Smooth muscle cell (in vitro differentiated cells): ENCODE measurements around the gene PARP14. TPM values are rescaled to one million over a fixed set of nuclear protein-coding genes. Genes with fewer than 3 reads are reported as not detected.

Experiments
- DNase-seq: peaks from one replicate; lab custom pipeline; 2025; ENCODE audit not compliant: unreplicated experiment; lab: John Stamatoyannopoulos, UW
- H2AFZ ChIP-seq: fragments of 200-600 bp; sonication (generic); 2 replicates; pipeline ENCODE4 v1.6.0; 2016; ENCODE audit warnings: antibody characterized with exemption, low read depth, mild to moderate bottlenecking
- H3F3A ChIP-seq: fragments of 200-600 bp; sonication (generic); 2 replicates; pipeline ENCODE4 v1.6.0; 2017; ENCODE audit warnings: antibody characterized with exemption, low read depth
- H3K27ac ChIP-seq: fragments of 200-600 bp; sonication (generic); 2 replicates; pipeline ENCODE4 v1.5.1; 2016; ENCODE audit warnings: low read depth, mild to moderate bottlenecking
- H3K27me3 ChIP-seq: fragments of 200-600 bp; sonication (generic); 2 replicates; pipeline ENCODE4 v1.6.1; 2016; ENCODE audit warnings: low read depth, mild to moderate bottlenecking
- H3K36me3 ChIP-seq: fragments of 200-600 bp; sonication (generic); 2 replicates; pipeline ENCODE4 v1.5.1; 2016; ENCODE audit warnings: low read depth
- H3K4me1 ChIP-seq: fragments of 200-600 bp; sonication (generic); 2 replicates; pipeline ENCODE4 v1.5.1; 2016; ENCODE audit warnings: low read depth
- H3K4me2 ChIP-seq: fragments of 200-600 bp; sonication (generic); 2 replicates; pipeline ENCODE4 v1.6.0; 2016; ENCODE audit warnings: mild to moderate bottlenecking
- H3K4me3 ChIP-seq: fragments of 200-600 bp; sonication (generic); 2 replicates; pipeline ENCODE4 v1.5.1; 2016; ENCODE audit warnings: mild to moderate bottlenecking
- H3K79me2 ChIP-seq: fragments of 200-600 bp; sonication (generic); 2 replicates; pipeline ENCODE4 v1.6.0; 2016; ENCODE audit warnings: low read depth, mild to moderate bottlenecking
- H3K9ac ChIP-seq: fragments of 200-600 bp; sonication (generic); 2 replicates; pipeline ENCODE4 v1.6.0; 2016; ENCODE audit warnings: low read depth
- H3K9me3 ChIP-seq: fragments of 200-600 bp; sonication (generic); replicated peaks from 2 replicates; pipeline ENCODE4 v1.5.1; 2016; ENCODE audit warnings: low read depth
- H4K20me1 ChIP-seq: fragments of 200-600 bp; sonication (generic); 2 replicates; pipeline ENCODE4 v1.6.0; 2016; ENCODE audit warnings: low read depth
- WGBS: methylation state at CpG from one replicate; pipeline ENCODE4 v1.1.7; 2016; ENCODE audit warnings: low lambda C conversion rate; 5-methylcytosine and 5-hydroxymethylcytosine counted together
- polyA plus RNA-seq: library from polyadenylated mRNA; unstranded; fragments of >200 nt; fragmentation: Nextera tagmentation; extraction: Ambion mirVana; gene quantifications from 2 replicates; pipeline ENCODE4 v1.2.1, GENCODE V29; 2016
- total RNA-seq: library from RNA; depleted of rRNA; stranded (reverse); fragments of >200 nt; gene quantifications from 2 replicates; pipeline ENCODE4 v1.2.3, GENCODE V29; 2014
- TF ChIP-seq, protein P1 (sequence below): fragments of 200-600 bp; sonication (generic); IDR thresholded peaks from 2 replicates; pipeline ENCODE4 v1.5.1; 2017; ENCODE audit warnings: borderline replicate concordance, mild to moderate bottlenecking, antibody characterized with exemption; ENCODE audit not compliant: insufficient read depth, poor library complexity, severe bottlenecking

The PARP14 gene
- total and polyA plus RNA-seq, 2 experiments from 2014 or later, result 2.8 to 14.5 TPM

GRCh38 chr3:122776675-122777468 is 96.2 kb downstream of the PARP14 start:
- WGBS, result 74% methylated on average over 5 of the region's 5 CpGs
- no peak overlapping the region for H3K27ac ChIP-seq
- no peaks in the 10 kb centered on the region for H3K27me3 ChIP-seq
- no peak for DNase-seq
- no peaks in the 10 kb centered on the region for H3F3A ChIP-seq
- no peaks in the 10 kb centered on the region for H3K36me3 ChIP-seq
- H2AFZ ChIP-seq, result no peak overlapping the region
- H3K4me1 ChIP-seq, result no peaks in the 10 kb centered on the region
- no peaks in the 10 kb centered on the region for H3K79me2 ChIP-seq
- no peak overlapping the region for H3K4me2 ChIP-seq
- no peaks in the 10 kb centered on the region for H4K20me1 ChIP-seq
- no peak overlapping the region for H3K9ac ChIP-seq
- H3K4me3 ChIP-seq, result no peak overlapping the region
- TF ChIP-seq, protein P1, sequence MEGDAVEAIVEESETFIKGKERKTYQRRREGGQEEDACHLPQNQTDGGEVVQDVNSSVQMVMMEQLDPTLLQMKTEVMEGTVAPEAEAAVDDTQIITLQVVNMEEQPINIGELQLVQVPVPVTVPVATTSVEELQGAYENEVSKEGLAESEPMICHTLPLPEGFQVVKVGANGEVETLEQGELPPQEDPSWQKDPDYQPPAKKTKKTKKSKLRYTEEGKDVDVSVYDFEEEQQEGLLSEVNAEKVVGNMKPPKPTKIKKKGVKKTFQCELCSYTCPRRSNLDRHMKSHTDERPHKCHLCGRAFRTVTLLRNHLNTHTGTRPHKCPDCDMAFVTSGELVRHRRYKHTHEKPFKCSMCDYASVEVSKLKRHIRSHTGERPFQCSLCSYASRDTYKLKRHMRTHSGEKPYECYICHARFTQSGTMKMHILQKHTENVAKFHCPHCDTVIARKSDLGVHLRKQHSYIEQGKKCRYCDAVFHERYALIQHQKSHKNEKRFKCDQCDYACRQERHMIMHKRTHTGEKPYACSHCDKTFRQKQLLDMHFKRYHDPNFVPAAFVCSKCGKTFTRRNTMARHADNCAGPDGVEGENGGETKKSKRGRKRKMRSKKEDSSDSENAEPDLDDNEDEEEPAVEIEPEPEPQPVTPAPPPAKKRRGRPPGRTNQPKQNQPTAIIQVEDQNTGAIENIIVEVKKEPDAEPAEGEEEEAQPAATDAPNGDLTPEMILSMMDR, result no peak
- no peaks in the 10 kb centered on the region for H3K9me3 ChIP-seq

- Histone ChIP-seq H3K4me1 (no peaks in the 10 kb centered on the region), H3K4me2 (no peak overlapping the region), H3K27ac (no peak overlapping the region), H3F3A (no peaks in the 10 kb centered on the region), H3K9ac (no peak overlapping the region), H3K79me2 (no peaks in the 10 kb centered on the region), H2AFZ (no peak overlapping the region), H4K20me1 (no peaks in the 10 kb centered on the region), H3K27me3 (no peaks in the 10 kb centered on the region), H3K9me3 (no peaks in the 10 kb centered on the region), H3K36me3 (no peaks in the 10 kb centered on the region), H3K4me3 (no peak overlapping the region)
- DNase-seq, result no peak
- WGBS, result 66% methylated on average over 3 of the region's 3 CpGs
- TF ChIP-seq, protein P1, result no peak
Observed at GRCh38 chr3:122777563-122777962, 96.9 kb downstream of the PARP14 start.

Other genes starting within 250 kb of the PARP14 start
- 37.9 and 50.8 TPM in 2 replicates for gene KPNA1, start 165.9 kb upstream of the PARP14 start, total RNA-seq
- 26.7 and 34.6 TPM in 2 replicates for gene KPNA1, start 165.9 kb upstream of the PARP14 start, polyA plus RNA-seq
- 4.7 and 5.1 TPM in 2 replicates for gene PARP9, start 116.5 kb upstream of the PARP14 start, total RNA-seq
- gene PARP9, start 116.5 kb upstream of the PARP14 start, polyA plus RNA-seq, result 1.7 and 3.8 TPM in 2 replicates
- 6.4 and 6.6 TPM in 2 replicates for gene DTX3L, start 116.5 kb upstream of the PARP14 start, total RNA-seq
- 2.2 and 3.6 TPM in 2 replicates for gene DTX3L, start 116.5 kb upstream of the PARP14 start, polyA plus RNA-seq
- not detected in 2 replicates for gene PARP15, start 103.2 kb upstream of the PARP14 start, total RNA-seq
- gene PARP15, start 103.2 kb upstream of the PARP14 start, polyA plus RNA-seq, result 0.40 TPM in 1 of 2 replicates, not detected in the other
- gene HSPBAP1, start 113.0 kb downstream of the PARP14 start, total RNA-seq, result 3.6 and 4.8 TPM in 2 replicates
- 2.7 and 5.4 TPM in 2 replicates for gene HSPBAP1, start 113.0 kb downstream of the PARP14 start, polyA plus RNA-seq
- 18.1 and 19.5 TPM in 2 replicates for gene SLC49A4, start 114.2 kb downstream of the PARP14 start, total RNA-seq
- gene SLC49A4, start 114.2 kb downstream of the PARP14 start, polyA plus RNA-seq, result 7.8 and 10.2 TPM in 2 replicates